HepG2 (cell line): ENCODE results near the gene TUBA4B. TPM values are rescaled to one million over a fixed set of nuclear protein-coding genes. Genes with fewer than 3 reads are reported as not detected.

Experiments
- AKAP8 ChIP-seq: sonication (generic); formaldehyde crosslinking; IDR thresholded peaks from 2 replicates; pipeline ENCODE4 v1.5.1; 2020; ENCODE audit warnings: mild to moderate bottlenecking, missing genetic modification reagents
- EED ChIP-seq: sonication (generic); formaldehyde crosslinking; IDR thresholded peaks from 2 replicates; pipeline ENCODE4 v1.5.0; 2020; ENCODE audit warnings: mild to moderate bottlenecking, missing genetic modification reagents
- FOXO1 ChIP-seq: sonication (generic); formaldehyde crosslinking; IDR thresholded peaks from 2 replicates; pipeline ENCODE4 v1.4.0; 2020; ENCODE audit warnings: missing genetic modification reagents
- GLI4 ChIP-seq: sonication (generic); formaldehyde crosslinking; IDR thresholded peaks from 2 replicates; pipeline ENCODE4 v1.5.1; 2020; ENCODE audit warnings: missing genetic modification reagents, mild to moderate bottlenecking, moderate library complexity, borderline replicate concordance
- GTF3A ChIP-seq: sonication (generic); formaldehyde crosslinking; conservative IDR thresholded peaks from 2 replicates; pipeline ENCODE4 v1.4.0; 2020; ENCODE audit warnings: mild to moderate bottlenecking, missing genetic modification reagents
- KDM2A ChIP-seq: sonication (generic); formaldehyde crosslinking; IDR thresholded peaks from 2 replicates; pipeline ENCODE4 v1.4.0; 2020; ENCODE audit warnings: low read depth, missing genetic modification reagents, borderline replicate concordance
- LCORL ChIP-seq, 2 experiments: fragments of 450-650 bp in 1 of 2; sonication (generic) in 1 of 2; formaldehyde crosslinking in 1 of 2; IDR thresholded peaks; 2 replicates each; pipeline versions ENCODE4 v1.5.0 to v1.6.1; 2017 to 2020; ENCODE audit warnings: antibody characterized with exemption in 1 of 2, missing genetic modification reagents in 1 of 2
- NFE2L1 ChIP-seq: sonication (generic); formaldehyde crosslinking; IDR thresholded peaks from 2 replicates; pipeline ENCODE4 v1.4.0; 2020; ENCODE audit warnings: missing genetic modification reagents, mild to moderate bottlenecking, borderline replicate concordance
- SPEN ChIP-seq: sonication (generic); formaldehyde crosslinking; IDR thresholded peaks from 2 replicates; pipeline ENCODE4 v1.5.1; 2020; ENCODE audit warnings: low read depth, mild to moderate bottlenecking, missing genetic modification reagents
- SRF ChIP-seq: IDR thresholded peaks from 2 replicates; pipeline ENCODE4 v1.6.1; 2011; ENCODE audit warnings: mild to moderate bottlenecking, low read depth, low read length, moderate library complexity
- YEATS2 ChIP-seq: sonication (generic); formaldehyde crosslinking; IDR thresholded peaks from 2 replicates; pipeline ENCODE4 v1.4.0; 2020; ENCODE audit warnings: missing genetic modification reagents, borderline replicate concordance
- YY1 ChIP-seq: IDR thresholded peaks from 2 replicates; pipeline ENCODE4 v1.6.1; 2011; ENCODE audit warnings: low read length, low read depth, moderate library complexity, mild to moderate bottlenecking; ENCODE audit not compliant: insufficient read depth, insufficient replicate concordance
- ZBTB38 ChIP-seq: sonication (generic); formaldehyde crosslinking; IDR thresholded peaks from 2 replicates; pipeline ENCODE4 v1.5.1; 2020; ENCODE audit warnings: mild to moderate bottlenecking, missing genetic modification reagents
- ZBTB8A ChIP-seq: sonication (generic); formaldehyde crosslinking; IDR thresholded peaks from 2 replicates; pipeline ENCODE4 v1.4.0; 2020; ENCODE audit warnings: mild to moderate bottlenecking, low read depth, missing genetic modification reagents, borderline replicate concordance
- ZNF143 ChIP-seq: sonication (generic); formaldehyde crosslinking; IDR thresholded peaks from 2 replicates; pipeline ENCODE4 v1.4.0; 2020; ENCODE audit warnings: missing genetic modification reagents
- ZNF180 ChIP-seq: sonication (generic); formaldehyde crosslinking; IDR thresholded peaks from 2 replicates; pipeline ENCODE4 v1.4.0; 2020; ENCODE audit warnings: low read depth, missing genetic modification reagents, borderline replicate concordance
- ZNF354B ChIP-seq: sonication (generic); formaldehyde crosslinking; IDR thresholded peaks from 2 replicates; pipeline ENCODE4 v1.8.0; 2022; ENCODE audit warnings: mild to moderate bottlenecking, missing genetic modification reagents
- ZNF572 ChIP-seq: sonication (generic); formaldehyde crosslinking; IDR thresholded peaks from 2 replicates; pipeline ENCODE4 v1.5.1; 2020; ENCODE audit warnings: mild to moderate bottlenecking, missing genetic modification reagents
- ZNF747 ChIP-seq: sonication (generic); formaldehyde crosslinking; IDR thresholded peaks from 2 replicates; pipeline ENCODE4 v1.8.1; 2023; ENCODE audit warnings: missing genetic modification reagents, mild to moderate bottlenecking, borderline replicate concordance
- ZNF839 ChIP-seq: sonication (generic); formaldehyde crosslinking; IDR thresholded peaks from 2 replicates; pipeline ENCODE4 v1.4.0; 2020; ENCODE audit warnings: missing genetic modification reagents, mild to moderate bottlenecking, borderline replicate concordance
- ZNF878 ChIP-seq: sonication (generic); formaldehyde crosslinking; IDR thresholded peaks from 2 replicates; pipeline ENCODE4 v1.8.1; 2023; ENCODE audit warnings: mild to moderate bottlenecking, missing genetic modification reagents, moderate library complexity
- polyA plus RNA-seq, 8 experiments: library from polyadenylated mRNA; depleted of rRNA in 3 of 8; stranded (reverse) in 7 of 8; unstranded in 1 of 8; fragments of >200 nt; fragmentation: Illumina TruSeq in 4 of 8; extraction: Trizol in 4 of 8; gene quantifications; 2 replicates each; pipeline versions ENCODE4 v1.2.1 to v1.2.3, GENCODE V29; 2011 to 2016; ENCODE audit warnings: low read depth in 4 of 8, missing spikeins in 1 of 8, mixed read lengths in 1 of 8; ENCODE audit not compliant: insufficient read depth in 1 of 8
- total RNA-seq, 5 experiments: library from RNA; depleted of rRNA; stranded (reverse); fragments of >200 nt; fragmentation: Illumina TruSeq; extraction: Trizol; gene quantifications; 2 replicates each; pipeline ENCODE4 v1.2.3, GENCODE V29; 2016; ENCODE audit warnings: low read depth in 1 of 5
- TF ChIP-seq, protein P1 (sequence below): sonication (generic); formaldehyde crosslinking; IDR thresholded peaks from 2 replicates; pipeline ENCODE4 v1.5.1; 2020; ENCODE audit warnings: missing genetic modification reagents, mild to moderate bottlenecking, borderline replicate concordance
- TF ChIP-seq, protein P2 (sequence below): sonication (generic); formaldehyde crosslinking; IDR thresholded peaks from 2 replicates; pipeline ENCODE4 v1.8.0; 2022; ENCODE audit warnings: mild to moderate bottlenecking, missing genetic modification reagents, borderline replicate concordance
- TF ChIP-seq, protein P3 (sequence below): sonication (generic); formaldehyde crosslinking; IDR thresholded peaks from 2 replicates; pipeline ENCODE4 v1.5.0; 2020; ENCODE audit warnings: mild to moderate bottlenecking, missing genetic modification reagents, moderate library complexity

TUBA4B gene
- total and polyA plus RNA-seq, 2 of the 13 experiments (the other 11 are each of a cell fraction or from before 2014, with no cell fraction given), result 0.18 to 0.22 TPM

DNA sequence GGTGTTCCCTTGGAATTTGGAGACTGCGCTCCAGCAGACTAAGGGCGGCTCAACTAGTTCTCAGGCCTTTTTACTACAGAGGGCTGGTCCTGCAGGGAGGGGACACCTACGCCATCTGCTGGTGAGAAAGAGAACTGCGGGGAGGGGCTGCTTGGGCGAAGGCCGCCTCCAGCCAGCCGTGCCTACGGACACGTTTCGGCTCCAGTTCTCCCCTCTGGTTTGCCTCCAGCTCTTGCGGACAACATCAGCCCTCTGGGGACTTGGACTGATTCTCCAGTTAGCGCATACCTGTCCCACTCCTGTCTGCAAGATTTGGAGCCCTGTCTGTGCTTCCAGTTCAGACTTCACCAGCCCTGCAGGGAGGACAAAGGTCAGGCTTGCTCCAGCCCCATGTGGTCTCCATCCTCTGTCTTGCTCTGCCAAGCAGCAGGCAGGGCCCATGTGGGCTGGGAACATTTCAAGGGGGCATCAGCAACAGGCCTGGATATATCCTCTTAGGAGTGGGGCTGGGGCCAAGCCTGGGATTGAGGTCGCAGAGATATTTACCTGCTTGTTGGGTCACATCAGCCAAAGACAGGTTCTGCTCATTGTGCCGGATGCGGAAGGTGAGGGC, 45.8 kb downstream of the TUBA4B start (continued):
- TF ChIP-seq KDM2A (CRISPR knock-in tag) (peak; percentile 64; the same call in 1 of the 2 replicates), GLI4 (peak; percentile 41; the same call in 1 of the 2 replicates), AKAP8 (CRISPR knock-in tag) (0 out of 2 replicates have a peak, but pooled peaks have one; percentile 29), ZNF354B (no peak), FOXO1 (CRISPR knock-in tag) (0 out of 2 replicates have a peak, but pooled peaks have one; percentile 29), ZNF180 (CRISPR knock-in tag) (no peak), SPEN (CRISPR knock-in tag) (0 out of 2 replicates have a peak, but pooled peaks have one; percentile 41), EED (CRISPR knock-in tag) (peak; percentile 75; the same call in 1 of the 2 replicates), ZNF878 (CRISPR knock-in tag) (no peak), ZNF143 (CRISPR knock-in tag) (no peak), NFE2L1 (CRISPR knock-in tag) (no peak), YY1 (peak; percentile 56), GTF3A (0 out of 2 replicates have a peak, but pooled peaks have one; percentile 38), LCORL (IDR thresholded peaks at IDR 0.05) (no peak), LCORL (CRISPR knock-in tag; IDR thresholded peaks at IDR 0.05) (peak; percentile 78), ZBTB8A (CRISPR knock-in tag) (peak; percentile 62; the same call in 1 of the 2 replicates), ZBTB38 (peak; percentile 33; the same call in 1 of the 2 replicates), ZNF839 (CRISPR knock-in tag) (peak; percentile 24; the same call in 1 of the 2 replicates), YEATS2 (0 out of 2 replicates have a peak, but pooled peaks have one; percentile 25), ZNF572 (CRISPR knock-in tag) (peak; percentile 81; the same call in 1 of the 2 replicates), ZNF747 (CRISPR knock-in tag) (0 out of 2 replicates have a peak, but pooled peaks have one; percentile 39), SRF (no peak)
- TF ChIP-seq, protein P1, sequence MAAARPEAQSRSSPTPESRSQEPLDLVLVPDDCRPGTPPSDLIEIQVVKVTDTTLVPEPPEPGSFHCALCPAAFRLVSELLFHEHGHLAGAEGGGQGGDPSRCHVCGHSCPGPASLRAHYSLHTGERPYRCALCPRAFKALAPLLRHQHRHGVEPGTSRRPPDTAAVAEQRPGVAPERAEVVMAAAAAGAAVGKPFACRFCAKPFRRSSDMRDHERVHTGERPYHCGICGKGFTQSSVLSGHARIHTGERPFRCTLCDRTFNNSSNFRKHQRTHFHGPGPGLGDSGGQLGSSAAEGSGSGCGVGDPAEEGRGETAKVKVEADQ (CRISPR knock-in tag), result 0 out of 2 replicates have a peak, but pooled peaks have one; percentile 43
- TF ChIP-seq, protein P2, sequence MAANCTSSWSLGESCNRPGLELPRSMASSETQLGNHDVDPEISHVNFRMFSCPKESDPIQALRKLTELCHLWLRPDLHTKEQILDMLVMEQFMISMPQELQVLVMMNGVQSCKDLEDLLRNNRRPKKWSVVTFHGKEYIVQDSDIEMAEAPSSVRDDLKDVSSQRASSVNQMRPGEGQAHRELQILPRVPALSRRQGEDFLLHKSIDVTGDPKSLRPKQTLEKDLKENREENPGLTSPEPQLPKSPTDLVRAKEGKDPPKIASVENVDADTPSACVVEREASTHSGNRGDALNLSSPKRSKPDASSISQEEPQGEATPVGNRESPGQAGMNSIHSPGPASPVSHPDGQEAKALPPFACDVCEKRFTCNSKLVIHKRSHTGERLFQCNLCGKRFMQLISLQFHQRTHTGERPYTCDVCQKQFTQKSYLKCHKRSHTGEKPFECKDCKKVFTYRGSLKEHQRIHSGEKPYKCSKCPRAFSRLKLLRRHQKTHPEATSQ (CRISPR knock-in tag), result no peak
- TF ChIP-seq, protein P3, sequence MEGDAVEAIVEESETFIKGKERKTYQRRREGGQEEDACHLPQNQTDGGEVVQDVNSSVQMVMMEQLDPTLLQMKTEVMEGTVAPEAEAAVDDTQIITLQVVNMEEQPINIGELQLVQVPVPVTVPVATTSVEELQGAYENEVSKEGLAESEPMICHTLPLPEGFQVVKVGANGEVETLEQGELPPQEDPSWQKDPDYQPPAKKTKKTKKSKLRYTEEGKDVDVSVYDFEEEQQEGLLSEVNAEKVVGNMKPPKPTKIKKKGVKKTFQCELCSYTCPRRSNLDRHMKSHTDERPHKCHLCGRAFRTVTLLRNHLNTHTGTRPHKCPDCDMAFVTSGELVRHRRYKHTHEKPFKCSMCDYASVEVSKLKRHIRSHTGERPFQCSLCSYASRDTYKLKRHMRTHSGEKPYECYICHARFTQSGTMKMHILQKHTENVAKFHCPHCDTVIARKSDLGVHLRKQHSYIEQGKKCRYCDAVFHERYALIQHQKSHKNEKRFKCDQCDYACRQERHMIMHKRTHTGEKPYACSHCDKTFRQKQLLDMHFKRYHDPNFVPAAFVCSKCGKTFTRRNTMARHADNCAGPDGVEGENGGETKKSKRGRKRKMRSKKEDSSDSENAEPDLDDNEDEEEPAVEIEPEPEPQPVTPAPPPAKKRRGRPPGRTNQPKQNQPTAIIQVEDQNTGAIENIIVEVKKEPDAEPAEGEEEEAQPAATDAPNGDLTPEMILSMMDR (CRISPR knock-in tag), result peak; percentile 97
